GM23248 (cell line): ENCODE measurements around the gene ZC3H7A.

Source experiments
- EZH2 ChIP-seq: fragments of 200-600 bp; sonication (generic); IDR thresholded peaks from 2 replicates; pipeline ENCODE4 v1.6.1; 2018; ENCODE audit warnings: antibody characterized with exemption, mild to moderate bottlenecking; ENCODE audit not compliant: insufficient read depth, poor library complexity, severe bottlenecking
- EZH2phosphoT487 ChIP-seq: fragments of 200-600 bp; sonication (generic); IDR thresholded peaks from 2 replicates; pipeline ENCODE4 v1.6.1; 2018; ENCODE audit warnings: antibody characterized with exemption, moderate library complexity, mild to moderate bottlenecking, low read depth; ENCODE audit not compliant: insufficient read depth

DNA sequence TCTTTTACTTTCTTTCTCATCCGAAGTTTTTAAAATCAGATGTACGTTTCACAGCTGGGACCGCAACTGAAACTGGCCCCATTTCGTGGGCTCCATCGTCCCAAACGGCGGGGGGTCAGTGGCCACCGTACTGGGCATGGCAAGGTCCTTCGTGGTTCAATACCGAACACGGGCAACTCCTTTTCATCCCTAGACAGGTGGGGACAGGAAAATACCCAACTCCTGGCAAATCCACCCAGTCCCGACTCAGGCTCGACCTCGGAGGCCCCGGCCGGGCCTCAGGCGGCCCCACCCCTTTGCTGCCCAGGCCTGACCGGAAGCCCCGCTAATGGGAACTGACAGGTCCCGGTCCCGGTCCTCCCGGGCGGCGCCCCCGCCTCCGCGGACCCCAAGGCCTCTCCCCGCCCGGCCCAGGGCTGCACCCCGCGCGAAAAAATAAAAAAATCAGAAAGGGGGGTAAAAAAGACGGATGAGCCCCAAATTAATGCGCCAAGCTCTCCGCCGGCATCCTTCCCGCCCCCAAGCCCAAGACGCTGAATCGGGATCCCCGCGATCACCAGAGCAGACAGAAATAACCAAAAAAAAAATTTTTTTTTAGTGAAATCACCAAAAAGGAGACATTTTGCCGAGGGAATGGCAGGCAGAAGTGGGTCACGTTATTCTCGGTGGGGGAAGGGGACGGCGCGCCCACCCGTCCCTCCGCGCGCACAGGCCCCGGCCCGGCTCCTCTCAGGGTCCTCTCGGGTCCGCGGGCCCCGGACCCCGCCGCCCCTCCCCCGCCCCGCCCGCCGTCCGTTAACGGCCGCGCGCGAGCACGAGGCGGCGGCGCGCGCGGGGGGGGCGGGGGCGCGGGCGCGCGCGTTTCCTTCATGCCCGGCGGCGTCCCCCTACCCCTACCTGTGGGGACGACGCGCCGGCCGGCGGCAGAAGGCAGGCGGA lies 562 bp downstream of the ZC3H7A start:
- TF ChIP-seq EZH2 (no peak), EZH2phosphoT487 (no peak)
